Measurements from ENCODE around the gene HOXC5.
"Not testable (repeated sequence)": the region's sequence is repeated elsewhere in the genome, so short reads cannot be mapped to it uniquely, and the experiment has no call there.

HOXC5 gene

GRCh38 chr12:54035568-54036264 is 2.9 kb downstream of the HOXC5 start:
- DNase-seq, result no peak

GRCh38 chr12:54036620-54037359 is 3.9 kb downstream of the HOXC5 start:
- DNase-seq, result no peak

GRCh38 chr12:54037360-54038283 is 4.8 kb downstream of the HOXC5 start:
- no peak for DNase-seq

- DNase-seq, result no peak
These were observed 5.5 kb downstream of the HOXC5 start for GRCh38 chr12:54038284-54038870.

- DNase-seq, result no peak
These were observed 6.1 kb downstream of the HOXC5 start for GRCh38 chr12:54038871-54039414.

- DNase-seq, result no peak
These were observed 6.7 kb downstream of the HOXC5 start for GRCh38 chr12:54039417-54040147.

GRCh38 chr12:54040148-54040494 is 7.3 kb downstream of the HOXC5 start:
- DNase-seq, result no peak

- DNase-seq, result no peak
These were observed 7.8 kb downstream of the HOXC5 start for GRCh38 chr12:54040648-54041047.

- DNase-seq, result no peak
These were observed 8.3 kb downstream of the HOXC5 start for GRCh38 chr12:54041097-54041690.

GRCh38 chr12:54042033-54042432 is 9.2 kb downstream of the HOXC5 start:
- DNase-seq, result not testable (repeated sequence)

- no peak for DNase-seq
These were observed 10.4 kb downstream of the HOXC5 start for GRCh38 chr12:54042970-54043853.

GRCh38 chr12:54044425-54045103 is 11.7 kb downstream of the HOXC5 start:
- no peak for DNase-seq

- DNase-seq, result no peak
These were observed 12.6 kb downstream of the HOXC5 start for GRCh38 chr12:54045401-54045800.

GRCh38 chr12:54045868-54046521 is 13.1 kb downstream of the HOXC5 start:
- DNase-seq, result no peak

- DNase-seq, result no peak
These were observed 13.9 kb downstream of the HOXC5 start for GRCh38 chr12:54046809-54047159.

GRCh38 chr12:54047160-54047963 is 14.5 kb downstream of the HOXC5 start:
- no peak for DNase-seq

- no peak for DNase-seq
These were observed 15.1 kb downstream of the HOXC5 start for GRCh38 chr12:54047964-54048303.

- DNase-seq, result no peak
These were observed 15.7 kb downstream of the HOXC5 start for GRCh38 chr12:54048406-54049093.
